H1 (cell line): ENCODE measurements around the gene POU6F2. TPM values are rescaled to one million over a fixed set of nuclear protein-coding genes. Genes with fewer than 3 reads are reported as not detected.

Experiments
- BCL11A ChIP-seq, 2 experiments: IDR thresholded peaks; one replicate each; pipeline ENCODE4 v1.6.1; 2011; ENCODE audit warnings: low read depth in 2 of 2, low read length in 2 of 2, mild to moderate bottlenecking in 2 of 2
- CHD1 ChIP-seq: IDR thresholded peaks from 2 replicates; pipeline ENCODE4 v1.6.1; 2012; ENCODE audit warnings: low read depth, low read length, improper control_type of control experiment
- CHD7 ChIP-seq: fragments of 300-600 bp; sonication (generic); IDR thresholded peaks from 2 replicates; pipeline ENCODE4 v1.7.1; 2012; ENCODE audit warnings: low read length, moderate library complexity, mild to moderate bottlenecking, inconsistent platforms; ENCODE audit not compliant: insufficient replicate concordance
- JUN ChIP-seq: IDR thresholded peaks from 2 replicates; pipeline ENCODE4 v1.6.1; 2011; ENCODE audit warnings: low read depth, mild to moderate bottlenecking, improper control_type of control experiment, low read length
- SIN3A ChIP-seq, 2 experiments: IDR thresholded peaks in 1 of 2; conservative IDR thresholded peaks in 1 of 2; 2 replicates each; pipeline ENCODE4 v1.6.1; 2011 to 2012; ENCODE audit warnings: low read length in 2 of 2, improper control_type of control experiment in 1 of 2, low read depth in 1 of 2, mild to moderate bottlenecking in 1 of 2
- SP4 ChIP-seq: IDR thresholded peaks from 2 replicates; pipeline ENCODE4 v1.6.1; 2012; ENCODE audit warnings: low read length, inconsistent platforms
- SUZ12 ChIP-seq: fragments of 200-600 bp; sonication (generic); IDR thresholded peaks from 2 replicates; pipeline ENCODE4 v1.6.1; 2012; ENCODE audit warnings: mild to moderate bottlenecking, inconsistent platforms, low read length, moderate library complexity, mixed read lengths
- ZNF274 ChIP-seq: IDR thresholded peaks from 2 replicates; pipeline ENCODE4 v1.7.0; 2012; ENCODE audit warnings: low read length, borderline replicate concordance; ENCODE audit errors: extremely low read depth
- polyA plus RNA-seq, 7 experiments: library from polyadenylated mRNA; depleted of rRNA in 3 of 7; stranded (reverse) in 5 of 7; unstranded in 2 of 7; fragments of >200 nt in 5 of 7; fragments of 200-250 nt in 2 of 7; gene quantifications; 1 replicate in 5 of 7; 2 replicates in 1 of 7; 4 replicates in 1 of 7; pipeline versions ENCODE4 v1.2.1 to v1.2.3, GENCODE V29; 2011 to 2013; ENCODE audit warnings: missing spikeins in 2 of 7, mixed read lengths in 2 of 7
- total RNA-seq: library from RNA; stranded (reverse); fragmentation: NEBNext Ultra II Directional; extraction: Animal tissue kit (Norgen Biotek cat#: 25700); gene quantifications from 2 replicates; pipeline ENCODE4 v1.2.1, GENCODE V29; 2021
- TF ChIP-seq, protein P1 (sequence below): IDR thresholded peaks from 2 replicates; pipeline ENCODE4 v1.6.1; 2012; ENCODE audit warnings: low read length, inconsistent platforms

Gene POU6F2
- total and polyA plus RNA-seq, 2 of the 8 experiments (the other 6 are each of a cell fraction or from before 2014, with no cell fraction given): 1.1 to 2.0 TPM

DNA sequence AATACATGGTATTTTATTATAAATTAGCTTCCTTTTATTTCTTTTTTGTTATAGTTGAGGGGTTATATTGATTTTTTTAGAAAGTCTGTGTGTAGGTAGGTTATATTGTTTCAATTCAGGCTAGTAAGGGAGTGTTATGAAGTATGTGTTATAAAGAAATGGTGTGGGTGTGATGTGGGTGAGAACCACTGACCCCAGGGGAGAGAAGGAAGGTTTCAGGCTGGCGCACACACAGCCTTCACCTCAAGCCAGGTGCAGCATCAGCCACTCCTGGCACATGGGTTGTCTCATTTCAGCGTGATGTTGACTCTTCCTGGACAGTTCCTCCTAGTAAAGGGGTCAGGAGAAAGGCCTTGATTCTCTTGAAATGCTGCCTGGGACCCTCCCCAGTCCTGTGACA lies 291.3 kb downstream of the POU6F2 start (continued):
- TF ChIP-seq CHD7 (no peak), BCL11A (IDR thresholded peaks at IDR 0.05; ENCODE audit: low read depth in 2 of 2, low read length in 2 of 2) (no peak), ZNF274 (no peak), CHD1 (no peak), SIN3A (conservative IDR thresholded peaks at IDR 0.05 in 1 of 2, IDR thresholded peaks at IDR 0.05 in 1 of 2; ENCODE audit: low read depth in 1 of 2, low read length in 2 of 2) (no peak), SUZ12 (no peak), JUN (no peak), SP4 (no peak)
- TF ChIP-seq, protein P1, sequence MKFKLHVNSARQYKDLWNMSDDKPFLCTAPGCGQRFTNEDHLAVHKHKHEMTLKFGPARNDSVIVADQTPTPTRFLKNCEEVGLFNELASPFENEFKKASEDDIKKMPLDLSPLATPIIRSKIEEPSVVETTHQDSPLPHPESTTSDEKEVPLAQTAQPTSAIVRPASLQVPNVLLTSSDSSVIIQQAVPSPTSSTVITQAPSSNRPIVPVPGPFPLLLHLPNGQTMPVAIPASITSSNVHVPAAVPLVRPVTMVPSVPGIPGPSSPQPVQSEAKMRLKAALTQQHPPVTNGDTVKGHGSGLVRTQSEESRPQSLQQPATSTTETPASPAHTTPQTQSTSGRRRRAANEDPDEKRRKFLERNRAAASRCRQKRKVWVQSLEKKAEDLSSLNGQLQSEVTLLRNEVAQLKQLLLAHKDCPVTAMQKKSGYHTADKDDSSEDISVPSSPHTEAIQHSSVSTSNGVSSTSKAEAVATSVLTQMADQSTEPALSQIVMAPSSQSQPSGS: no peak
